Gastroesophageal sphincter (tissue), 4 donors: Measurements from ENCODE around the gene RBFA. TPM values are rescaled to one million over a fixed set of nuclear protein-coding genes. Genes with fewer than 3 reads are reported as not detected.

Experiments used
- ATAC-seq: fragments of 150-250 bp; one replicate; pipeline ENCODE4 v1.9.1; 2016; ENCODE audit warnings: mild to moderate bottlenecking, moderate library complexity
- H3K27ac ChIP-seq, 4 donors: fragments of 200-600 bp; sonication (generic) in 3 of 4; 1 replicate in 3 of 4; 2 replicates in 1 of 4; pipeline ENCODE4 v1.5.1; 2016 to 2019
- H3K27me3 ChIP-seq: fragments of 200-600 bp; sonication (generic); one replicate; pipeline ENCODE4 v1.5.1; 2019
- H3K36me3 ChIP-seq, 2 donors: fragments of 200-600 bp; sonication (generic); one replicate each; pipeline ENCODE4 v1.5.1; 2019; ENCODE audit warnings: control low read depth in 1 of 2
- H3K4me1 ChIP-seq, 3 donors: fragments of 200-600 bp; sonication (generic); 1 replicate in 2 of 3; 2 replicates in 1 of 3; pipeline ENCODE4 v1.5.1; 2016 to 2019; ENCODE audit warnings: control low read depth in 2 of 3
- H3K4me3 ChIP-seq, 2 donors: fragments of 200-600 bp; sonication (generic); one replicate each; pipeline ENCODE4 v1.5.1; 2019; ENCODE audit warnings: mild to moderate bottlenecking in 1 of 2, moderate library complexity in 1 of 2
- H3K9me3 ChIP-seq, 3 donors: fragments of 200-600 bp; sonication (generic); one replicate each; pipeline ENCODE4 v1.5.1; 2017 to 2019; ENCODE audit warnings: control low read depth in 2 of 3
- CTCF ChIP-seq, 4 experiments: fragments of 200-600 bp in 2 of 4; fragments of 450-650 bp in 2 of 4; sonication (generic) in 1 of 4; IDR thresholded peaks; one replicate each; pipeline ENCODE4 v1.5.1; 2017 to 2019; ENCODE audit warnings: antibody characterized with exemption in 4 of 4, mild to moderate bottlenecking in 2 of 4, moderate library complexity in 2 of 4
- EP300 ChIP-seq: sonication (generic); formaldehyde crosslinking; IDR thresholded peaks from one replicate; pipeline ENCODE4 v1.6.1; 2017; ENCODE audit warnings: antibody characterized with exemption, mild to moderate bottlenecking
- POLR2A ChIP-seq, 2 donors: fragments of 450-650 bp; IDR thresholded peaks; one replicate each; pipeline ENCODE4 v1.6.1; 2017; ENCODE audit warnings: antibody characterized with exemption in 2 of 2, mild to moderate bottlenecking in 2 of 2, moderate library complexity in 1 of 2
- POLR2AphosphoS5 ChIP-seq: sonication (generic); formaldehyde crosslinking; IDR thresholded peaks from one replicate; pipeline ENCODE4 v1.6.1; 2017; ENCODE audit warnings: antibody characterized with exemption
- WGBS, 2 donors: methylation state at CpG; one replicate each; pipeline ENCODE4 v1.1.5; 2018; ENCODE audit warnings: low coverage in 1 of 2; 5-methylcytosine and 5-hydroxymethylcytosine counted together
- total RNA-seq, 4 donors: library from RNA; depleted of rRNA; stranded (reverse); fragments of >200 nt; gene quantifications; one replicate each; pipeline ENCODE4 v1.1.0, GENCODE V29; 2016

Gene RBFA
- total RNA-seq, 4 donors from 2014 or later: 27.0 to 38.8 (median 32.7) TPM

DNA sequence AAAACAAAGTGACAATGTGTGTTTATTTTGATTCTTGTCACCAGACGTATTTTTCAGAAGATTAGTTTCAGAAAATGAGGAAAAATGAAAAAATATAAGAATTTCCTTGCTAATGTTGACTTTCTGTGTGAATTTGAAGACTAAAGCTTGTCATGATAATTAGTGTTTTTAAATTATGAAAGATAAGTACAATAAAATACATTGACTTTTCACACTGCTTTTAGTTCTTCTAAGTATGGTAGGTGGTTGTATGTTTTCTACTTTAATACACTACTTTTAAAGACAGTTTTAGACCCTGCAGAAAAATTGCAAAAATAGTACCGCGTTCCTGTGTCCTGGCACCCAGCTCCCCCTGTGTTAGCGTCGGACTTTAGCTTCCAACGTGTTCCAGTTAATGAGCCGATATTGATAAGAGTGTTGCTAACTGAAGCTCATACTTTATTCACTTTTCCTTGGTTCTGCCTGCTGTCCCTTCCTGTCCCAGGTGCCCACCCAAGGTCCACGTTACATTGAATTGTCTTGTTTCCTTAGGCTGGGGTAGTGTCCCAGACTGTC, 695 bp downstream of the RBFA start:
- TF ChIP-seq POLR2A (IDR thresholded peaks at IDR 0.05) (no peak), EP300 (no peak)
- Histone ChIP-seq H3K27ac (peak overlapping the region; percentile 44 to 91 (median 88)), H3K27me3 (no peaks in the 10 kb centered on the region), H3K36me3 (peaks cover 0 to 29% of the 10 kb centered on the region in 2 donors), H3K4me3 (peak overlapping the region; percentile 61 to 74), H3K9me3 (peaks cover 0 to 5% (median 0%) of the 10 kb centered on the region in 3 donors), H3K4me1 (peaks cover 0 to 25% (median 7%) of the 10 kb centered on the region in 3 donors)
- WGBS, 2 donors: 0 to 10% methylated on average over 7 to 8 of the region's 8 CpGs
- no peak for ATAC-seq

DNA sequence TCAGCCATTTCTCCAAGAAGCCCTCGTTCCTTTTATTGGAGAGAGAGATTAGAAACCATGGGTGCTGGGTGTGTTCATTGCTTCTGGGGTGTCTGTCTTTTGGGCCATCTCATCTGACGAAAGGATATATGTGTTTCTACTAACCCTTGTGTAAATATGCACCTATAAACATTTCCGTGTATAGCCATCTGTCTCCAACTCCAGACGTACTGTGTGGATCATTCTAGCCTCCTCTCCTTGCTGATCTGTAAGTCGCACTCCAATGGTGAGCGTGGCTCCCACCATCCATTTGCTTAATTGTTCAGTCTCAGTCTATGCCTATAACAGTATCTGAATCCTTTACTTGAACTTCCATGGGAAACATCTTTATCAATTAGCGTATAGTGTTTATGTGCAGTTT, 1.8 kb downstream of the RBFA start:
- Histone ChIP-seq H3K4me3 (no peak overlapping the region), H3K9me3 (no peaks in the 10 kb centered on the region), H3K27me3 (no peaks in the 10 kb centered on the region), H3K4me1 (peaks cover 0 to 25% (median 7%) of the 10 kb centered on the region in 3 donors), H3K36me3 (peaks cover 0 to 36% of the 10 kb centered on the region in 2 donors), H3K27ac (no peak overlapping the region)
- no peak for ATAC-seq
- TF ChIP-seq CTCF (IDR thresholded peaks at IDR 0.05) (no peak), POLR2A (IDR thresholded peaks at IDR 0.05) (no peak), POLR2AphosphoS5 (no peak), EP300 (no peak)
- 90 to 91% methylated on average over 7 of the region's 7 CpGs for WGBS, 2 donors

DNA sequence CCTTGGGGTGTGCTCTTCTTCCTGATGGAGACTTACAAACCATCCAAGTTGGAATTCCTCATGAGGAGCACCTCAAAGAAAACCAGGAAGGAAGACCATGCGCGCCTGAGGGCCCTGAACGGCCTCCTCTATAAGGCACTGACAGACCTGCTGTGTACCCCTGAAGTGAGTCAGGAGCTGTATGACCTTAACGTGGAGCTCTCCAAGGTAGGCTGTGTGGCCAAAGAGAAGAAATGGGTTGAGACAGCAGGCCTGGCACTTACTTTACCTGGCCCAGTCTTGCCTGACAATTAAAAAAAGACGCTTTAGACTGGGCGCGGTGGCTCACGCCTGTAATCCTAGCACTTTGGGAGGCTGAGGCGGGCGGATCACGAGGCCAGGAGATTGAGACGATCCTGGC, 3.1 kb downstream of the RBFA start:
- TF ChIP-seq POLR2A (IDR thresholded peaks at IDR 0.05): no peak
- TF ChIP-seq EP300: no peak
- no peak for TF ChIP-seq POLR2AphosphoS5
- TF ChIP-seq CTCF (IDR thresholded peaks at IDR 0.05): no peak
- no peak overlapping the region for H3K4me3 ChIP-seq
- H3K36me3 ChIP-seq: peaks cover 0 to 44% of the 10 kb centered on the region in 2 donors
- no peak for ATAC-seq
- 76% methylated on average over 2 of the region's 12 CpGs; no CpG with 5 or more reads in 1 of the 2 donors for WGBS, 2 donors
- H3K27ac ChIP-seq: no peak overlapping the region
- H3K9me3 ChIP-seq: no peaks in the 10 kb centered on the region
- no peaks in the 10 kb centered on the region for H3K27me3 ChIP-seq
- peaks cover 0 to 25% (median 7%) of the 10 kb centered on the region in 3 donors for H3K4me1 ChIP-seq

GRCh38 chr18:80037869-80038630, 3.8 kb downstream of the RBFA start:
- no peaks in the 10 kb centered on the region for H3K9me3 ChIP-seq
- TF ChIP-seq EP300 (no peak), POLR2A (IDR thresholded peaks at IDR 0.05) (no peak), CTCF (IDR thresholded peaks at IDR 0.05) (no peak), POLR2AphosphoS5 (no peak)
- H3K4me3 ChIP-seq: no peak overlapping the region
- H3K27me3 ChIP-seq: no peaks in the 10 kb centered on the region
- H3K36me3 ChIP-seq: peaks cover 0 to 52% of the 10 kb centered on the region in 2 donors
- peaks cover 0 to 18% (median 7%) of the 10 kb centered on the region in 3 donors for H3K4me1 ChIP-seq
- no peak for ATAC-seq
- WGBS, 2 donors: 77 to 82% methylated on average over 10 to 11 of the region's 17 CpGs
- H3K27ac ChIP-seq: no peak overlapping the region

GRCh38 chr18:80040515-80040914, 6.3 kb downstream of the RBFA start:
- H3K36me3 ChIP-seq: peaks cover 0 to 76% of the 10 kb centered on the region in 2 donors

More at GRCh38 chr18:80040515-80040914, 6.3 kb downstream of the RBFA start:
- WGBS, 2 donors: 87 to 91% methylated on average over 2 to 3 of the region's 3 CpGs
- ATAC-seq: no peak
- no peaks in the 10 kb centered on the region for H3K9me3 ChIP-seq
- H3K4me1 ChIP-seq: peaks cover 0 to 6% (median 2%) of the 10 kb centered on the region in 3 donors
- TF ChIP-seq EP300 (no peak), POLR2AphosphoS5 (no peak), POLR2A (IDR thresholded peaks at IDR 0.05) (no peak), CTCF (IDR thresholded peaks at IDR 0.05) (no peak)
- no peaks in the 10 kb centered on the region for H3K27me3 ChIP-seq
- no peak overlapping the region for H3K4me3 ChIP-seq
- H3K27ac ChIP-seq: no peak overlapping the region
